Measurements from ENCODE around the gene BEGAIN. TPM values are rescaled to one million over a fixed set of nuclear protein-coding genes. Genes with fewer than 3 reads are reported as not detected.

BEGAIN gene
- total RNA-seq, 2 donors from 2014 or later, result 2.5 to 5.1 TPM

GRCh38 chr14:100608586-100609330, 21.5 kb upstream of the BEGAIN start:
- Histone ChIP-seq H3K27ac (no peak overlapping the region), H3K4me3 (no peak overlapping the region), H3K9me3 (no peaks in the 10 kb centered on the region), H3K4me1 (replicated peaks) (no peaks in the 10 kb centered on the region), H3K36me3 (no peaks in the 10 kb centered on the region), H3K27me3 (replicated peaks; ENCODE audit: insufficient read depth) (no peaks in the 10 kb centered on the region)
- TF ChIP-seq POLR2A (IDR thresholded peaks at IDR 0.05), result no peak
- TF ChIP-seq, protein P1, sequence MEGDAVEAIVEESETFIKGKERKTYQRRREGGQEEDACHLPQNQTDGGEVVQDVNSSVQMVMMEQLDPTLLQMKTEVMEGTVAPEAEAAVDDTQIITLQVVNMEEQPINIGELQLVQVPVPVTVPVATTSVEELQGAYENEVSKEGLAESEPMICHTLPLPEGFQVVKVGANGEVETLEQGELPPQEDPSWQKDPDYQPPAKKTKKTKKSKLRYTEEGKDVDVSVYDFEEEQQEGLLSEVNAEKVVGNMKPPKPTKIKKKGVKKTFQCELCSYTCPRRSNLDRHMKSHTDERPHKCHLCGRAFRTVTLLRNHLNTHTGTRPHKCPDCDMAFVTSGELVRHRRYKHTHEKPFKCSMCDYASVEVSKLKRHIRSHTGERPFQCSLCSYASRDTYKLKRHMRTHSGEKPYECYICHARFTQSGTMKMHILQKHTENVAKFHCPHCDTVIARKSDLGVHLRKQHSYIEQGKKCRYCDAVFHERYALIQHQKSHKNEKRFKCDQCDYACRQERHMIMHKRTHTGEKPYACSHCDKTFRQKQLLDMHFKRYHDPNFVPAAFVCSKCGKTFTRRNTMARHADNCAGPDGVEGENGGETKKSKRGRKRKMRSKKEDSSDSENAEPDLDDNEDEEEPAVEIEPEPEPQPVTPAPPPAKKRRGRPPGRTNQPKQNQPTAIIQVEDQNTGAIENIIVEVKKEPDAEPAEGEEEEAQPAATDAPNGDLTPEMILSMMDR (IDR thresholded peaks at IDR 0.05), result no peak
- no peak for TF ChIP-seq POLR2AphosphoS5 (IDR thresholded peaks at IDR 0.05)
- WGBS, result 89% methylated on average over 19 of the region's 19 CpGs
- no peak for DNase-seq (ENCODE audit: low spot score)
- intact Hi-C loops (cut with DNase I), result no loop called here

GRCh38 chr14:100608064-100608463, 20.8 kb upstream of the BEGAIN start:
- no peak for DNase-seq (ENCODE audit: low spot score)
- H3K4me1 ChIP-seq (replicated peaks), result no peaks in the 10 kb centered on the region
- H3K36me3 ChIP-seq, result no peaks in the 10 kb centered on the region
- 93% methylated on average over 3 of the region's 3 CpGs for WGBS
- intact Hi-C loops (cut with DNase I), result no loop called here
- H3K27ac ChIP-seq, result no peak overlapping the region
- H3K9me3 ChIP-seq, result no peaks in the 10 kb centered on the region
- TF ChIP-seq POLR2A (IDR thresholded peaks at IDR 0.05) (no peak), POLR2AphosphoS5 (IDR thresholded peaks at IDR 0.05) (no peak)
- TF ChIP-seq, protein P1 (IDR thresholded peaks at IDR 0.05), result no peak
- no peak overlapping the region for H3K4me3 ChIP-seq
- H3K27me3 ChIP-seq (replicated peaks; ENCODE audit: insufficient read depth), result no peaks in the 10 kb centered on the region

DNA sequence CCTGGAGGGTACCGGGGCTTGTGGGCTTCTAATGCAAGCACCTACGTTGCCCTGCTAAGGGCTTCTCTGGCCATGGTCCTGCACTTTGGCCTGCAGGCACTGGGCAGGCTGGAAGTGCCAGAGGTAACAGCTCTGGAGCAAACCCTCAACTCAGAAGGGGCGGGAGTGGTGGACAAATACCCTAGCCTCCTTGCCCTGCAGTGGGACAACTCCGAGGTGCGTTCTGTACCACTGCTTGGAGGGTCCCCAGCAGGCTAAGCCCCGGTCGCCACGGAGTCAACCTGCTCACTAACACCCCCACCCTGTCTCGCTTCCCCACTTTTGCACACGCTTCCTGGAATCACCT, 20.4 kb upstream of the BEGAIN start:
- no peaks in the 10 kb centered on the region for H3K27me3 ChIP-seq (replicated peaks; ENCODE audit: insufficient read depth)
- no peaks in the 10 kb centered on the region for H3K36me3 ChIP-seq
- H3K9me3 ChIP-seq, result no peaks in the 10 kb centered on the region
- no peak for DNase-seq (ENCODE audit: low spot score)
- 92% methylated on average over 10 of the region's 10 CpGs for WGBS
- H3K27ac ChIP-seq, result no peak overlapping the region
- no peak overlapping the region for H3K4me3 ChIP-seq
- H3K4me1 ChIP-seq (replicated peaks), result no peaks in the 10 kb centered on the region
- intact Hi-C loops (cut with DNase I), result no loop called here
- TF ChIP-seq, protein P1 (IDR thresholded peaks at IDR 0.05), result no peak
- TF ChIP-seq POLR2AphosphoS5 (IDR thresholded peaks at IDR 0.05), result no peak
- no peak for TF ChIP-seq POLR2A (IDR thresholded peaks at IDR 0.05)

DNA sequence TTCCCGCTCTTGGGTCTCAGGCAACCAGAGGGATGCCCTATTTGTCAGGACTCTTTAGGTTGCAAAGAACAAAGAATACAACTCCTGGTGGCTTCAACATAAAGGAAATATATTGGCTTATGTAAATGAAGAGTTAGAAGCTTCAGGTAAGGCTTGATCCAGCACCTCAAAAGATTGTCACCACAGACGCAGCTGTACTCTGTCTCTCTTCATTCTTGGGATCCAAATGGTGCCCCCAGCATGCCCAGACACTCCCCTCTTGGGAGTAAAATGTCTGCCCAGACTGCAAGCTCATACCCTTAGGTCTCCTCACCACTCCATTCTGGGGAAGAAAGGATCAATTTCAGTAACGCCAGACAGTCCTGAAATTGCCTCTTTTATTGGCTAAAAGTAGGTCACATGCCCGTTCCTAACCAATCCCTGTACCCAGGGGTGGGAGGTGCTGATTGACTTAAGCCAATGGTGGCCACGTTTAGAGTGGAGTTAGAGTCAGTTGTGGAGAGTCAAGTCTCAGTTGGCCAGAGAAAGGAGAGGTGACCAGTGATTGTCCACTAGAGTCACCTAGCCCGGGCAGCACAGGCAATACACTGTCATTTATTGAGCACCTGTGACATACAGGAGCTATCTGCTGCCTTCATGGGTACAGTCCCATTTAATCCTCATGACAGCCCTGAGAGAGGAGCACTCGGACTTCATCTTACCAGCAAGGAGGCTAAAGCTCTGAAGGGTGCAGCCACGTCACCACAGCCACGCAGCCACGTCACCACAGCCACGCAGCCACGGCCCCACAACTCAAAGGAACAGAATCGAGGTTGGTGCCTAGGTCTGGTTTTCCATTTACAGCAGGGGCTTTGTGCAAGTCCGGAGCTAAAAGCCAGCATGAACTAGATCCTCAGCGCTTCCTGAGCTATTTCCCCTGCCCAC, 19.7 kb upstream of the BEGAIN start:
- intact Hi-C loops (cut with DNase I), result no loop called here
- no peak for TF ChIP-seq POLR2A (IDR thresholded peaks at IDR 0.05)
- no peak for DNase-seq (ENCODE audit: low spot score)
- WGBS, result 89% methylated on average over 15 of the region's 15 CpGs
- H3K4me3 ChIP-seq, result no peak overlapping the region
- H3K36me3 ChIP-seq, result no peaks in the 10 kb centered on the region
- no peaks in the 10 kb centered on the region for H3K9me3 ChIP-seq
- no peak overlapping the region for H3K27ac ChIP-seq
- H3K4me1 ChIP-seq (replicated peaks), result no peaks in the 10 kb centered on the region
- H3K27me3 ChIP-seq (replicated peaks; ENCODE audit: insufficient read depth), result no peaks in the 10 kb centered on the region

Data from prostate gland (tissue), 2 donors.